ENCODE measurements around the gene NAP1L5. TPM values are rescaled to one million over a fixed set of nuclear protein-coding genes. Genes with fewer than 3 reads are reported as not detected.

The NAP1L5 gene
- total and polyA plus RNA-seq, 5 donors: 5.2 to 12.9 (median 6.8) TPM

DNA sequence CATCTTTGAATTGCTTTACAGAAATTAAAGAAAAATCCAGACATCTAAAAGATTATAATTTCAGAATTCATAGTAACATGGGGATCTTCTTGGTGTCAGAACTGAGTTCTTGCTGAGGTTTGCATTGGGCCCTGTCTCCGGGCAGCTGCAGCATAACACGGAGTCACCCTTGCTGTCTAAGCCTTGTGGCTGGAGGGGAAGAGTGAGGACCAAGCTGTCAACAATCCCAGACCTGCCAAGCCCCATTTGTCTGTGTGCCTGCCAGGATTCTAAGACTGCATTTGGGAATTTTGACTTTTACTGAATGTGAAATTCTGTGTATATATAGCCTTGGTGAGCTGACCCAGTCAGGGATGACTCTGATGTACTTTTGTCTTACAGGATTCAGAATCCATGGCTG is 25.2 kb upstream of the NAP1L5 start:
- DNase-seq (peak; percentile 30 to 78 (median 67)), ATAC-seq (peak; percentile 58 to 81)
- H3K9me3 ChIP-seq (ENCODE audit: control insufficient read depth, low read length): peaks cover 2% of the 10 kb centered on the region
- H3K4me1 ChIP-seq (ENCODE audit: control insufficient read depth, insufficient read depth, low read length): peaks cover 12% of the 10 kb centered on the region
- intact Hi-C loops (cut with DNase I): no loop called here
- no peak overlapping the region for H3K27ac ChIP-seq (ENCODE audit: low read length)
- WGBS: 63% methylated on average over 2 of the region's 2 CpGs
- H3K4me3 ChIP-seq (ENCODE audit: low read length): no peak overlapping the region
- no peaks in the 10 kb centered on the region for H3K27me3 ChIP-seq (ENCODE audit: control insufficient read depth, insufficient read depth)

DNA sequence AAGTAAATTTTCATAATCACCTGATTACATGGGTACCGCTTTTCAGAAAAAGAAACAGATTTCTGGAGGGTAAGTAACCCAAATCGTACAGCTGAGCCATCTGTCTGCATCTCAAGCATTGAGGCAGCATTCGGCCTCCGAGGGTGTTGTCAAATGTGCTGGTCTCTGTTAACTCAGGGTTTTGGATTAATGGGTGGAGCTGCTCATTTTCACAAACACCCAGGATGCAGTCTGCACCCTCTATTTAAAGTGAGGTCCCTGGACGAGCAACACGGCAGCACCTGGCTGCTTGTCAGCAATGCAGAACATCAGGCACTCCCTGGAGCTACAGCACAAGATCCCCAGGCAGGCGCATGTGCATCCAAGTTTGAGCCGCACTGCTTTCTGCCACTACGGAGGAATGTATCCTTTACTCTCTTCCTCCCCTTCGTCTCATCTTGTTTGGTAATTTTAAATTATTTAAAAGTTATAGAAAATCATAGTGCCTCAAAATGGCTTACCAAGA is 24.7 kb upstream of the NAP1L5 start:
- Histone ChIP-seq H3K4me1 (ENCODE audit: control insufficient read depth, insufficient read depth, low read length) (peaks cover 11% of the 10 kb centered on the region), H3K4me3 (ENCODE audit: low read length) (no peak overlapping the region), H3K27ac (ENCODE audit: low read length) (no peak overlapping the region), H3K27me3 (ENCODE audit: control insufficient read depth, insufficient read depth) (no peaks in the 10 kb centered on the region), H3K9me3 (ENCODE audit: control insufficient read depth, low read length) (peaks cover 3% of the 10 kb centered on the region)
- ATAC-seq (peak in 1 of 2 donors; percentile 25), DNase-seq (peak in 1 of 3 donors; percentile 55)
- WGBS: 65% methylated on average over 10 of the region's 10 CpGs
- intact Hi-C loops (cut with DNase I): no loop called here

DNA sequence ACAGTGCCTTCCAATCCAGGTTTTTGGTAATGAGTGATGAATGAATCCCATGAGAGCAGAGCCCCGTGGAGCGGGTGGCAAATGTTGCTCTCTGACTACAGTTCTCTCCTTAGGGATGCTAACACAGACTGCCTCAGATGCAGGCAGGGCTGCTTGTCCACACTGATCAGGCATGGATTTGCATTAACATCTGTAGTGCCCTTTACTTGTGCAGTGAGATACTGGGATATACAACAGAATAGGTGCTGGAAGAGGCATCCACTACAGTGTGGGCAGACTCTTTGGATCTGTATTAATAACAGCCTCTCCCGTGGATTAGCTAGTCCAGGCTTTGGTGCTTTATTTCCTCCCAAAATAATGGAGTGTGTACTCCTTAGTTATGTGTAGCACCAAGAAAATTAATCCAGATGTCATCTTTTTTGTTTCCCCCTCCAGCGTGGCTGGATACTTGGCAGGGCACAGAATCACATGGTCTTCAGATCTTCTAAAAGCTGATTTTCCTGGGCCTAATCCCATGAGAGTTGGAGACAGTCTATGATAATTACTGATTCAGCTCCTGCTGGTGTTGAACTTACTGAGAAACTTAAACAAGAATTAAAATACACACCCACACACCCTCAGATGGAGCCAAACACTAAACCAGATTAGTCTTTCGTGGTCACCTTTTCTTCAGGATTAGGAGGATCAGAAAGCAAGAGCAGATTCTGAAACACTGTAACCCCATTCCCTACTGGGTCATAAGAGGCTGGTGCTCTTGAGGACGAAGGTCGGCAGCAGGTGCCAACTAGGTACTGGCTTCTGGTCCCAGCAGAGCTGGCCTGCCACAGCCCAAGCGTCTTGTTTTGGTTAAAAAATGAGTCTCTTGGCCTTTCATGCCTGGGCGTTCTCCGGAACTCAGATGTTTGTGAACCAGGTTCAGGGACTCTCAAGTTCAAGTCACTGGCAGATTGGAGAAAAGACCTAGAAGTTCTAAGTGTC is 23.1 kb upstream of the NAP1L5 start:
- H3K4me3 ChIP-seq (ENCODE audit: low read length): no peak overlapping the region
- 74% methylated on average over 10 of the region's 10 CpGs for WGBS
- no peaks in the 10 kb centered on the region for H3K27me3 ChIP-seq (ENCODE audit: control insufficient read depth, insufficient read depth)
- peaks cover 11% of the 10 kb centered on the region for H3K4me1 ChIP-seq (ENCODE audit: control insufficient read depth, insufficient read depth, low read length)
- ATAC-seq (peak; percentile 12 to 16), DNase-seq (peak in 1 of 3 donors; percentile 43)
- intact Hi-C loops (cut with DNase I): no loop called here
- peaks cover 3% of the 10 kb centered on the region for H3K9me3 ChIP-seq (ENCODE audit: control insufficient read depth, low read length)
- no peak overlapping the region for H3K27ac ChIP-seq (ENCODE audit: low read length)

DNA sequence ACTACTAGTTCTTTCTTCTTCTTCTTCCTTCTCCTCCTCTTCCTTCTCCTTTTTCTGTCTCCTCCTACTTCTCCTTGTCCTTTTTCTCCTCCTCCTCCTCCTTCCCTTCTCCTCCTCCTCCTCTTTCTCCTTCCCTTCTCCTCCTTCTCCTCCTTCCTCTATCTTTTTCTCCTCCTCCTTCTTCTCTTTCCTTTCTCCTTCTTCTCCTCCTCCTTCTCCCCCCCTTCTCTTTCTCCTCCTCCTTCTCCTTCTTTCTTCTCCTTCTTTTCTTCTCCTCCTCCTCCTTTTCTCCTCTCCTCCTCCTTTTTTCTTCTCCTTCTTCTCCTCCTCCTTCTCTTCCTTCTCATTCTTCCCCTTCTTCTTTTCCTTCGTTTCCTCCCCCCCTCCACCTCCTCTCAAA is 21.8 kb upstream of the NAP1L5 start:
- DNase-seq: no peak
- H3K27me3 ChIP-seq (ENCODE audit: control insufficient read depth, insufficient read depth): no peaks in the 10 kb centered on the region
- H3K4me3 ChIP-seq (ENCODE audit: low read length): no peak overlapping the region
- H3K4me1 ChIP-seq (ENCODE audit: control insufficient read depth, insufficient read depth, low read length): peaks cover 11% of the 10 kb centered on the region
- no peak overlapping the region for H3K27ac ChIP-seq (ENCODE audit: low read length)
- H3K9me3 ChIP-seq (ENCODE audit: control insufficient read depth, low read length): peaks cover 3% of the 10 kb centered on the region
- intact Hi-C loops (cut with DNase I): loop anchor here in 1 of 4 donors (10.0 kb wide), 1 partner anchor 55 kb away; no protein-coding TSS in a partner anchor
- WGBS: 98% methylated on average over 1 of the region's 1 CpG
- ATAC-seq: no peak

DNA sequence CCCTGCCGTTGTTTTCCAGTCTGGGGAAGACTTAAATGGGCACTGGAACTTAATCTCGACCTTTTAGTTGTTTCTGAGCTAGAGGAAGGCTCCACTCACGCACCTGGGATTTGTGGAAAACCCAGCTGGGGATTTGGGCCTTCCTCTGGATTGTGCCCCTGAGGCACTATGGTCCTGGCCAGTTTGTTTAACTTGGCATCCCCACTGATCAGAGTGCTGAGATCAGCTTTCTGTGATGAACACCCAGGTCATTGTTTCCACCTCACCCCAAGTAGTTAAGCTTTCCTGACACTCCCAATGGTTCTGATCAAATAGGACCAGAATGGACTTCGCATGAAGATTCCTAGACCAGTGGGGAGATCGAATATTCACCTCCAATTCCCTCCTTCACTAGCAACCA is 20.5 kb upstream of the NAP1L5 start:
- no peak for ATAC-seq
- Histone ChIP-seq H3K4me1 (ENCODE audit: control insufficient read depth, insufficient read depth, low read length) (peaks cover 10% of the 10 kb centered on the region), H3K9me3 (ENCODE audit: control insufficient read depth, low read length) (peaks cover 3% of the 10 kb centered on the region), H3K27me3 (ENCODE audit: control insufficient read depth, insufficient read depth) (no peaks in the 10 kb centered on the region), H3K4me3 (ENCODE audit: low read length) (no peak overlapping the region), H3K27ac (ENCODE audit: low read length) (no peak overlapping the region)
- DNase-seq: no peak
- WGBS: 97% methylated on average over 5 of the region's 5 CpGs
- intact Hi-C loops (cut with DNase I): loop anchor here in 1 of 4 donors (10.0 kb wide), 1 partner anchor 57 kb away; no protein-coding TSS in a partner anchor

DNA sequence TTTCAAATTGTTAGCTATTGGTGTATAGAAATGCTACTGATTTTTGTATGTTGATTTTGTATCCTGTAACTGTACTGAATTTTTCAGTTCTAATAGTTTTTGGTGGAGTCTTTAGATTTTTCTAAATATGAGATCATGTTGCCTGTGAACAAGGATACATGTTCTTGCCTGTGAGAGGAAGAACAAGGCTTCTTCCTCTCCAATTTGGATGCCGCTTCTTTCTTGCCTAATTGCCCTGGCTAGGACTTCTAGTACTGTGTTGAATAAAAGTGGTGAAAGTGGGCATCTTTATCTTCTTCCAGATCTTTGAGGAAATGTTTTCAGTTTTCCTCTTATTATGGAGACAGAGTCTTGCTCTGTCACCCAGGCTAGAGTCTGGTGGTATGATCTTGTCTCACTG is 16.2 kb upstream of the NAP1L5 start:
- peaks cover 3% of the 10 kb centered on the region for H3K9me3 ChIP-seq (ENCODE audit: control insufficient read depth, low read length)
- H3K27ac ChIP-seq (ENCODE audit: low read length): no peak overlapping the region
- DNase-seq (no peak), ATAC-seq (peak in 1 of 2 donors; percentile 29)
- intact Hi-C loops (cut with DNase I): loop anchor here in 1 of 4 donors (10.0 kb wide), 1 partner anchor 61 kb away; no protein-coding TSS in a partner anchor
- 90% methylated on average over 1 of the region's 1 CpG for WGBS
- H3K4me1 ChIP-seq (ENCODE audit: control insufficient read depth, insufficient read depth, low read length): no peaks in the 10 kb centered on the region
- no peak overlapping the region for H3K4me3 ChIP-seq (ENCODE audit: low read length)
- no peaks in the 10 kb centered on the region for H3K27me3 ChIP-seq (ENCODE audit: control insufficient read depth, insufficient read depth)

DNA sequence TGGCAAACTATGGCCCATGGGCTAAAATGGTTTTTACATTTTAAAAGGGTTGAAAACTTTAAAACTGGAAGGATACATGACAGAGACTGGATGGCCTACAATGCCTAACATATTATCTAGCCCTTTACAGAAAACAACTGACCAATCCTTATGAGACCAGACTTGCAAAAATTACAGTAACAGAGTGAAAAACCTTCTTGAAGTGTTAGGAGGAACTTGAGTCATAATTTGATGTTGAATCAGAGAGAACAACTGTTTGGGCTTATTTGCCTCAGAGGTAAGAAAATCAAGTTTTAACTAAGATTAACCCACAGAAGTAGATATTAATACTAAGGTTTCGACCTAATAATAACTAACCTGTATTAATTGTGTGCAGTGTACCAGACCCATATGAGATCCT is 12.4 kb upstream of the NAP1L5 start:
- intact Hi-C loops (cut with DNase I): loop anchor here (5.0 to 10.0 kb wide), 4 partner anchors 65 to 315 kb away; no protein-coding TSS in a partner anchor

DNA sequence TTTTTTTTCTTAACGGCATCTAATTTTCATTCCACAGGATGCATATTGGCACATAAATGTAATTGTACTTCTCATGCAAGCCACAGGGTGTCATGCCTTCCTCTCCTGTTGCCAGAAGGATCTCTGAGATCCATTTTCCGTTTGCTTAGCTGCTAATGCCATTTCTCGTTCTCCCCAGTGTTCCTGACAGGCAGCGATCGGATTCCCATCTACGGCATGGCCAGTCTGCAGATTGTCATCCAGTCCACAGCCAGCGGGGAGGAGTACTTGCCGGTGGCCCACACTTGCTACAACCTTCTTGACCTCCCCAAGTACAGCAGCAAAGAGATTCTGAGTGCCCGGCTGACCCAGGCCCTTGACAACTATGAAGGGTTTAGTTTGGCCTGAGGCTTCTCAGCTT is 8.9 kb upstream of the NAP1L5 start:
- Histone ChIP-seq H3K27me3 (ENCODE audit: control insufficient read depth, insufficient read depth) (no peaks in the 10 kb centered on the region), H3K4me3 (ENCODE audit: low read length) (no peak overlapping the region), H3K27ac (ENCODE audit: low read length) (no peak overlapping the region), H3K4me1 (ENCODE audit: control insufficient read depth, insufficient read depth, low read length) (no peaks in the 10 kb centered on the region), H3K9me3 (ENCODE audit: control insufficient read depth, low read length) (no peaks in the 10 kb centered on the region)
- intact Hi-C loops (cut with DNase I): loop anchor here (5.0 to 10.0 kb wide), 3 partner anchors 88 to 318 kb away; no protein-coding TSS in a partner anchor
- DNase-seq (peak; percentile 35 to 72 (median 50)), ATAC-seq (peak; percentile 84 to 91)
- 25% methylated on average over 9 of the region's 9 CpGs for WGBS

More for the DNA sequence above, 12.4 kb upstream of the NAP1L5 start:
- 100% methylated on average over 1 of the region's 1 CpG for WGBS
- Histone ChIP-seq H3K4me3 (ENCODE audit: low read length) (no peak overlapping the region), H3K27me3 (ENCODE audit: control insufficient read depth, insufficient read depth) (no peaks in the 10 kb centered on the region), H3K4me1 (ENCODE audit: control insufficient read depth, insufficient read depth, low read length) (no peaks in the 10 kb centered on the region), H3K9me3 (ENCODE audit: control insufficient read depth, low read length) (no peaks in the 10 kb centered on the region), H3K27ac (ENCODE audit: low read length) (no peak overlapping the region)
- ATAC-seq (no peak), DNase-seq (no peak)

DNA sequence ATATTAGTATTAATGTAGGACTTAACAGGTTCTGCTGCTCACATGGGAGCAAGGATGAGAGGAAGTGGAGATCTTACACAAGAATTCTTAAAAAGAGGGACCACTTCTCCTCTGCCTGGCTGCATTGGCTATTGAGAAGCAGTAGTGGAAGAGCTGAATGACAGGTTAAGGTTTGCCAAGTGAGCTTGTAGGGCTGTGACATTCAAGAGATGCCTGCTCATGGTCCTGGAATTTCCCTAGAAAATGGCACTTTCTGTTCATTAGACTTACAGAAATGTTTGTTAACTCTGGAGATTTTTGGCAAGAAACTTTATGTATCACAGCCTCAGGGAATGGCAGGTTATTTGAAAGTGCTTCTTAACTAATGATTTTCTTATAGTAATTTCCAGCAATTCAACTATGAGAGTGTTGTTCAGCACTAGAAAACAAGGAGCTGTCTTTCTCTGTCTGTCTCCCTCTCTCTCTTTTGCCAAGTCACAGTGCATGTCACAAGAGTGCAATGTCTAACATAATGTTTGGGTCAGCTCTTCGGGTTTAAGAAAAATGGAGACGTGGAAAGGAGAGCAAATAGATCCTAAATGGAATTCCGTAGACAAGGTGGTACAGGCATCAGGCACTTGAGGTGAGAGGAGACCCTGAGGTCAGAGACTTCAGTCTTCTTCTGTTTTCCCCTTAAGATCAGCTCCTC is 8.3 kb upstream of the NAP1L5 start:
- DNase-seq (no peak), ATAC-seq (peak in 1 of 2 donors; percentile 18)
- no peak overlapping the region for H3K4me3 ChIP-seq (ENCODE audit: low read length)
- H3K4me1 ChIP-seq (ENCODE audit: control insufficient read depth, insufficient read depth, low read length): no peaks in the 10 kb centered on the region
- no peaks in the 10 kb centered on the region for H3K27me3 ChIP-seq (ENCODE audit: control insufficient read depth, insufficient read depth)
- WGBS: 68% methylated on average over 3 of the region's 3 CpGs
- H3K9me3 ChIP-seq (ENCODE audit: control insufficient read depth, low read length): no peaks in the 10 kb centered on the region
- no peak overlapping the region for H3K27ac ChIP-seq (ENCODE audit: low read length)
- intact Hi-C loops (cut with DNase I): loop anchor here (5.0 to 10.0 kb wide), 3 partner anchors 89 to 319 kb away; no protein-coding TSS in a partner anchor

DNA sequence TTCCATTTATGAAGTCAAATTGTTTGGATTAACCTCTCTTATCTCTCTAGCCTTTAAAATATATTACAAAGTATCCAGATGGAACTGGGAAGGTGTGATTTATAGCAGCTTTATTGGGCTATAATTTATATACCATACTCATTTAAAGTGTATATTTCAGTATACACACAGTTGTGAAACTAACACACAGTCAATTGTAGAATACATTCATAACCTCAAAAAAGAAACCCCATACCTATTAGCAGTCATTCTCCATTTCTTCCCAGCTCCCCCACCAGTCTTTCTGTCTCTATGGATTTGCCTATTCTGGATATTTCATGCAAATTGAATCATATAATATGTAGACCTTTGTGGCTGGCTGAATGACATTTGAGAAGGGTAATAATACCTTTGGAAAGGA is 7.6 kb upstream of the NAP1L5 start:
- H3K27ac ChIP-seq (ENCODE audit: low read length): no peak overlapping the region
- H3K4me3 ChIP-seq (ENCODE audit: low read length): no peak overlapping the region
- intact Hi-C loops (cut with DNase I): loop anchor here (5.0 to 10.0 kb wide), 3 partner anchors 90 to 320 kb away; no protein-coding TSS in a partner anchor
- DNase-seq (no peak), ATAC-seq (no peak)
- H3K4me1 ChIP-seq (ENCODE audit: control insufficient read depth, insufficient read depth, low read length): no peaks in the 10 kb centered on the region
- H3K27me3 ChIP-seq (ENCODE audit: control insufficient read depth, insufficient read depth): no peaks in the 10 kb centered on the region
- no peaks in the 10 kb centered on the region for H3K9me3 ChIP-seq (ENCODE audit: control insufficient read depth, low read length)
